ENCODE measurements around the gene IL13RA1.

GRCh38 chrX:118717678-118718391 lies 9.6 kb upstream of the IL13RA1 start:
- TF ChIP-seq CTCF (IDR thresholded peaks at IDR 0.05; ENCODE audit: low read depth, low read length), result no peak
- TF ChIP-seq POLR2A (IDR thresholded peaks at IDR 0.05; ENCODE audit: extremely low read depth, insufficient read length), result no peak
- TF ChIP-seq MAX (IDR thresholded peaks at IDR 0.05; ENCODE audit: low read depth, low read length), result no peak

Data from NB4 (cell line).